Panc1 (cell line): ENCODE data around the gene WHRN.

Source experiments
- CTCF ChIP-seq: fragments of 450-650 bp; IDR thresholded peaks from 2 replicates; pipeline ENCODE4 v1.5.1; 2017; ENCODE audit warnings: mild to moderate bottlenecking
- POLR2AphosphoS5 ChIP-seq: IDR thresholded peaks from 2 replicates; pipeline ENCODE4 v1.6.1; 2012; ENCODE audit warnings: mild to moderate bottlenecking, low read depth, low read length, moderate library complexity
- REST ChIP-seq, 2 experiments: IDR thresholded peaks; 2 replicates each; pipeline ENCODE4 v1.6.1; 2011 to 2012; ENCODE audit warnings: low read depth in 2 of 2, control low read depth in 1 of 2, low read length in 1 of 2, mild to moderate bottlenecking in 1 of 2, moderate library complexity in 1 of 2; ENCODE audit not compliant: insufficient read depth in 1 of 2
- SIN3A ChIP-seq: IDR thresholded peaks from 2 replicates; pipeline ENCODE4 v1.6.1; 2012; ENCODE audit warnings: low read depth, mild to moderate bottlenecking, low read length, moderate library complexity, borderline replicate concordance; ENCODE audit not compliant: insufficient read depth

- no peak for TF ChIP-seq REST (IDR thresholded peaks at IDR 0.05; ENCODE audit: insufficient read depth in 1 of 2, low read depth in 2 of 2, low read length in 1 of 2)
- no peak for TF ChIP-seq CTCF
- no peak for TF ChIP-seq POLR2AphosphoS5
- no peak for TF ChIP-seq SIN3A
Observed at GRCh38 chr9:114429488-114429887, 75.8 kb downstream of the WHRN start.
